Measurements from ENCODE around the gene NRARP.
"Not testable (repeated sequence)": the region's sequence is repeated elsewhere in the genome, so short reads cannot be mapped to it uniquely, and the experiment has no call there.

NRARP gene

GRCh38 chr9:137263506-137263905 lies 38.6 kb downstream of the NRARP start:
- Histone ChIP-seq H3K4me2 (ENCODE audit: low read length) (no peak overlapping the region), H3K27ac (ENCODE audit: low read depth, low read length) (no peak overlapping the region), H4K20me1 (ENCODE audit: control insufficient read depth, insufficient read depth, low read depth, low read length) (no peaks in the 10 kb centered on the region), H3K27me3 (ENCODE audit: control insufficient read depth, low read length) (no peaks in the 10 kb centered on the region), H3K9me3 (ENCODE audit: control insufficient read depth, insufficient read depth, low read length) (no peaks in the 10 kb centered on the region), H3K4me1 (ENCODE audit: control insufficient read depth, low read length) (peaks cover 28% of the 10 kb centered on the region), H3K9me2 (replicated peaks; ENCODE audit: control insufficient read depth, low read length) (no peaks in the 10 kb centered on the region), H3K36me3 (ENCODE audit: control insufficient read depth, low read length) (peaks cover 55% of the 10 kb centered on the region), H3F3A (ENCODE audit: control insufficient read depth, insufficient read depth) (peaks cover 12% of the 10 kb centered on the region), H3K79me2 (ENCODE audit: control insufficient read depth, low read length) (peaks cover 31% of the 10 kb centered on the region), H3K4me3 (ENCODE audit: low read length) (no peak overlapping the region)
- TF ChIP-seq EZH2phosphoT487 (IDR thresholded peaks at IDR 0.05; ENCODE audit: borderline replicate concordance, low read length): no peak
- TF ChIP-seq, protein P1, sequence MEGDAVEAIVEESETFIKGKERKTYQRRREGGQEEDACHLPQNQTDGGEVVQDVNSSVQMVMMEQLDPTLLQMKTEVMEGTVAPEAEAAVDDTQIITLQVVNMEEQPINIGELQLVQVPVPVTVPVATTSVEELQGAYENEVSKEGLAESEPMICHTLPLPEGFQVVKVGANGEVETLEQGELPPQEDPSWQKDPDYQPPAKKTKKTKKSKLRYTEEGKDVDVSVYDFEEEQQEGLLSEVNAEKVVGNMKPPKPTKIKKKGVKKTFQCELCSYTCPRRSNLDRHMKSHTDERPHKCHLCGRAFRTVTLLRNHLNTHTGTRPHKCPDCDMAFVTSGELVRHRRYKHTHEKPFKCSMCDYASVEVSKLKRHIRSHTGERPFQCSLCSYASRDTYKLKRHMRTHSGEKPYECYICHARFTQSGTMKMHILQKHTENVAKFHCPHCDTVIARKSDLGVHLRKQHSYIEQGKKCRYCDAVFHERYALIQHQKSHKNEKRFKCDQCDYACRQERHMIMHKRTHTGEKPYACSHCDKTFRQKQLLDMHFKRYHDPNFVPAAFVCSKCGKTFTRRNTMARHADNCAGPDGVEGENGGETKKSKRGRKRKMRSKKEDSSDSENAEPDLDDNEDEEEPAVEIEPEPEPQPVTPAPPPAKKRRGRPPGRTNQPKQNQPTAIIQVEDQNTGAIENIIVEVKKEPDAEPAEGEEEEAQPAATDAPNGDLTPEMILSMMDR (IDR thresholded peaks at IDR 0.05; ENCODE audit: low read depth, low read length, poor library complexity, severe bottlenecking): no peak

DNA sequence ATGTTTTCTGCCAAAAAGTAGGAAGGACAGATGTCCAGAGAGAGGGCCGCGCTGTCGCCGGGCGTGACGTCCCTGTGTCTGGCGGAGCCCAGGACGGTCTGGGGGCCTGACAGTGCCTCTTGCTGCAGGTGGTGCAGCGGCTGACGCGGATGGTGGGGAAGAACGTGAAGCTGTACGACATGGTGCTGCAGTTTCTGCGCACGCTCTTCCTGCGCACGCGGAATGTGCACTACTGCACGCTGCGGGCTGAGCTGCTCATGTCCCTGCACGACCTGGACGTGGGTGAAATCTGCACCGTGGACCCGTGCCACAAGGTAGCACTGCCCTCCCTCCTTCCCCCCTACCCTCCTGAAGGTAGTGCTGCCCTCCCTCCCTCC lies 39.2 kb downstream of the NRARP start:
- Histone ChIP-seq H3K9me3 (ENCODE audit: control insufficient read depth, insufficient read depth, low read length) (no peaks in the 10 kb centered on the region), H3K27me3 (ENCODE audit: control insufficient read depth, low read length) (no peaks in the 10 kb centered on the region), H3K4me3 (ENCODE audit: low read length) (no peak overlapping the region), H4K20me1 (ENCODE audit: control insufficient read depth, insufficient read depth, low read depth, low read length) (no peaks in the 10 kb centered on the region), H3K36me3 (ENCODE audit: control insufficient read depth, low read length) (peaks cover 59% of the 10 kb centered on the region), H3F3A (ENCODE audit: control insufficient read depth, insufficient read depth) (peaks cover 8% of the 10 kb centered on the region), H3K4me1 (ENCODE audit: control insufficient read depth, low read length) (peaks cover 25% of the 10 kb centered on the region), H3K9me2 (replicated peaks; ENCODE audit: control insufficient read depth, low read length) (no peaks in the 10 kb centered on the region), H3K27ac (ENCODE audit: low read depth, low read length) (no peak overlapping the region), H3K4me2 (ENCODE audit: low read length) (no peak overlapping the region), H3K79me2 (ENCODE audit: control insufficient read depth, low read length) (peaks cover 32% of the 10 kb centered on the region)
- TF ChIP-seq, protein P1 (IDR thresholded peaks at IDR 0.05; ENCODE audit: low read depth, low read length, poor library complexity, severe bottlenecking): no peak
- no peak for TF ChIP-seq EZH2phosphoT487 (IDR thresholded peaks at IDR 0.05; ENCODE audit: borderline replicate concordance, low read length)

- peaks cover 55% of the 10 kb centered on the region for H3K36me3 ChIP-seq (ENCODE audit: control insufficient read depth, low read length)
- H3K9me3 ChIP-seq (ENCODE audit: control insufficient read depth, insufficient read depth, low read length); H3K9me2 ChIP-seq (replicated peaks; ENCODE audit: control insufficient read depth, low read length); H3K27me3 ChIP-seq (ENCODE audit: control insufficient read depth, low read length); H4K20me1 ChIP-seq (ENCODE audit: control insufficient read depth, insufficient read depth, low read depth, low read length); H3K4me3 ChIP-seq (ENCODE audit: low read length); H3K4me2 ChIP-seq (ENCODE audit: low read length); H3F3A ChIP-seq (ENCODE audit: control insufficient read depth, insufficient read depth); H3K27ac ChIP-seq (ENCODE audit: low read depth, low read length): not testable (repeated sequence)
- H3K4me1 ChIP-seq (ENCODE audit: control insufficient read depth, low read length): peaks cover 20% of the 10 kb centered on the region
- H3K79me2 ChIP-seq (ENCODE audit: control insufficient read depth, low read length): peaks cover 32% of the 10 kb centered on the region
Observed at GRCh38 chr9:137262173-137262908, 39.7 kb downstream of the NRARP start.

- no peak overlapping the region for H3K27ac ChIP-seq (ENCODE audit: low read depth, low read length)
- no peaks in the 10 kb centered on the region for H3K27me3 ChIP-seq (ENCODE audit: control insufficient read depth, low read length)
Observed at GRCh38 chr9:137256856-137257255, 45.2 kb downstream of the NRARP start.

More at GRCh38 chr9:137256856-137257255, 45.2 kb downstream of the NRARP start:
- peak overlapping the region; percentile 86 for H3K4me3 ChIP-seq (ENCODE audit: low read length)
- peaks cover 30% of the 10 kb centered on the region for H3K79me2 ChIP-seq (ENCODE audit: control insufficient read depth, low read length)
- H3K4me2 ChIP-seq (ENCODE audit: low read length): peak overlapping the region; percentile 93
- no peaks in the 10 kb centered on the region for H3F3A ChIP-seq (ENCODE audit: control insufficient read depth, insufficient read depth)
- H3K9me3 ChIP-seq (ENCODE audit: control insufficient read depth, insufficient read depth, low read length): no peaks in the 10 kb centered on the region
- TF ChIP-seq EZH2phosphoT487 (IDR thresholded peaks at IDR 0.05; ENCODE audit: borderline replicate concordance, low read length): no peak
- TF ChIP-seq, protein P1 (IDR thresholded peaks at IDR 0.05; ENCODE audit: low read depth, low read length, poor library complexity, severe bottlenecking): no peak
- no peaks in the 10 kb centered on the region for H3K9me2 ChIP-seq (replicated peaks; ENCODE audit: control insufficient read depth, low read length)
- H3K4me1 ChIP-seq (ENCODE audit: control insufficient read depth, low read length): peaks cover 48% of the 10 kb centered on the region
- no peaks in the 10 kb centered on the region for H4K20me1 ChIP-seq (ENCODE audit: control insufficient read depth, insufficient read depth, low read depth, low read length)
- H3K36me3 ChIP-seq (ENCODE audit: control insufficient read depth, low read length): peaks cover 36% of the 10 kb centered on the region
